Omental fat pad (tissue), 4 donors: ENCODE data around the gene AP5Z1. TPM values are rescaled to one million over a fixed set of nuclear protein-coding genes. Genes with fewer than 3 reads are reported as not detected.

Source experiments
- ATAC-seq: fragments of 150-250 bp; one replicate; pipeline ENCODE4 v1.9.1; 2016; ENCODE audit warnings: mild to moderate bottlenecking, moderate library complexity; ENCODE audit not compliant: low FRiP score
- DNase-seq: peaks from one replicate; pipeline ENCODE4 v3.0.0-alpha.2; 2019; ENCODE audit warnings: low spot score
- CTCF ChIP-seq, 3 donors: fragments of 450-650 bp; IDR thresholded peaks; one replicate each; pipeline ENCODE4 v1.5.1; 2016 to 2017; ENCODE audit warnings: antibody characterized with exemption in 3 of 3, mild to moderate bottlenecking in 3 of 3, moderate library complexity in 2 of 3
- total RNA-seq, 4 donors: library from RNA; depleted of rRNA; stranded (reverse); fragments of >200 nt; gene quantifications; one replicate each; pipeline ENCODE4 v1.1.0, GENCODE V29; 2016

AP5Z1 gene
- total RNA-seq, 4 donors from 2014 or later = 14.8 to 36.9 (median 28.1) TPM

DNA sequence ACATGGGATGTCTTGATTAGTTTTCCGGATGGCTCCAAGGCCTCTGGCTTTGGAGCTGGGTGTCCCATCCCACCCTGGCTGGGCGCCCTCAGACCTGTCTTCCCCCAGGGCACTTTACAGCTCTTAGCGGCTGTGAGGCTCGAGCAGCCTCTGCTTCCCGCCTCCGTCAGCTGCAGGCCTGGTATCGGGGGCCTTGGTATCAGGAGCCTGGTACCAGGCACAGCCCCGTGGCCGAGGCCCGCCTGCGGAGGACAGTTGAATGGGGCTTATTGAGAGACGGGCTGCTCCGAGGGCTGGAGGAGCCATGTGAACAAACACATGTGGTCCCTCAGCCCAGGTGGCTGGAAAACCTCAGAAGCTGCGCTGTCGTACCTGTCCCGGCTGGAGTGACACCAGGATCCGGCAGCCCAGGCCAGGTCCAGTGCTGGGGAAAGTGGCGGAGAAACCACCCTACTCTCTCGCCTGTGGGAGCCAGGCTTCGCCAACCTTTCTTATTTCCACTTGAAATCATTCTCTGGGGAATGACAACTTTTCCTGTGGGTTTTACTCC is 23.9 kb upstream of the AP5Z1 start:
- no peak for ATAC-seq

DNA sequence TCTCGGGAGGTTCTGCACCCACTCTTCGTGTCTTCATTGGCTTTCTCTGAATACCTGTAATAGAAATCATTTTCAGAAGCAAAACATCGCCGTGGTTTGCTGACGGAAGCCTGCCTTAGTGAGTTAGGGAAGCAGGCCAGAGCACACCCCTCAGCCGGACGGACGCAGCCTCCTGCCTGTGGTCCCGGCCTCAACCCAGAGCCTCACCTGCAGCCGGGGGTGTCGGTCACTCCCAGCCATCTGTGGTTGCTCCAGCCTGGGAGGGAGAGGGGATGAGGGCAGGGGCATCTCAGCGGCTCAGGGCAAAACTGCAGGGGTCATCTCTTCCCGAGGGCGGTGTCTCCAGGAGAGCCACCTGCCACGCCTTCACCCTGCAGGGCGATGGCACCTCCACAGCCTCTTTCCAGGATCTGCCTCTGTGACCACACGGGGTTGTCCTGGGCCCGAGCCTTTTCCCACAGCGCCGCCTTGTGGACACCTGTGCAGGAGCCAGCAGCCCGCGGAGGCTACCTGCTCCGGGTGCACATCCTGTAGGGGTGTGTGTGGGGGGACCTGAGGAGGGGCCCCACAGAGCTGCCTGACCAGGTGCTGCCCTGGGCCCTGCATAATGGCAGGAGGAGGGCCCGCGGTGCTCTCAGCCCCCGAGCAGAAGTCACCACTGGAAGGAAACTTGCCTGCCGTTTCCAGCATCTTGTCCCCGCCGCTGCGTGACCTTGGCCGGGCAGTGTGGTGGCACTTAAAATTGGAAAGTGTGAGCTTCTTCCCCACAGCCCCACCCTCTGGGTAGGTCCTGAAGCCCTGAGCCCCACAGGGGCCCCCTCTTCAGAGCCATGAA is 21.6 kb upstream of the AP5Z1 start:
- peak; percentile 74 for DNase-seq
- peak in 1 of 3 donors; percentile 61 for TF ChIP-seq CTCF (IDR thresholded peaks at IDR 0.05)

More for the DNA sequence above, 23.9 kb upstream of the AP5Z1 start:
- TF ChIP-seq CTCF (IDR thresholded peaks at IDR 0.05) = no peak
- DNase-seq = no peak

DNA sequence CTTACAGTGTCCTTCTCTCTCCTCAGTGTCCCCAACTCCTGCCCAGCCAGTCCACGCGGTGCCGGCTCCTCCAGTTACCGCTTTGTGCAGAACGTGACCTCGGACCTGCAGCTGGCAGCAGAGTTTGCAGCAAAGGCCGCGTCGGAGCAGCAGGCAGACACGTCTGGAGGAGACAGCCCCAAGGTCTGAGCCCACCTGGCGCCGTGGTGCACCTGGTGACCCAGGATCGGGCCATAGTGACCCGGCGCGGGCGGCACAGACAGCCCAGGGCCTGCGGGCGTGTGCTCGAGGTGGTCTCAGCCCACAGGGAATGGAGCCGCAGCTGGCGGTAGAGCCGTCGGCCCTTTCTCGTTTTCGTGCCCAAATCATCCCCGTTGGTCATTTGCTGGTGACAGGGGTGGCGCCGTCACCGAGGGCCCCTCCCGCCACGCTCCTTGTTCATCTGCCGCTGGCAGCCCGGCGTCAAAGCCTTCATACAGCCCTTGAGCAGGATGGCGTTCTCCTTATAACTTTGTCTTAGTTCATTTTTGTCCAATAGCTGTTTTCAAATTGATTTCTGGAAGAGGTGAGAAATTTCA is 20.9 kb upstream of the AP5Z1 start:
- ATAC-seq = no peak
- no peak for DNase-seq
- no peak for TF ChIP-seq CTCF (IDR thresholded peaks at IDR 0.05)

More for the DNA sequence above, 21.6 kb upstream of the AP5Z1 start:
- ATAC-seq = peak; percentile 82

DNA sequence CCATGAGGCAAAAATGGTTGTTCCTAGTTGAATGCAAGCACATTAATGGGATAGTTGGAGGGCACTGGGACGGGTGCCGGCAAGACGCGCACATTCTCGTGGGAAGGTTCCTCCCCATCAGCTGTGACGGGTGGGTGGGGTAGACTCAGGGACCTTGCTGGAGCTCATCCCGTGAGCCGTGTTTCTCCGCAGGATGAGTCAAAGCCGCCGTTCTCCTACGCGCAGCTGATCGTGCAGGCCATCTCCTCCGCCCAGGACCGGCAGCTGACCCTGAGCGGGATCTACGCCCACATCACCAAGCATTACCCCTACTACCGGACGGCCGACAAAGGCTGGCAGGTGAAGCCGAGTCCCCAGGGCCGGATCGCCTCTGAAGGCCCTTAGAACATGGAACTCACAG is 20.4 kb upstream of the AP5Z1 start:
- ATAC-seq (no peak), DNase-seq (no peak)
- TF ChIP-seq CTCF (IDR thresholded peaks at IDR 0.05) = no peak

- no peak for TF ChIP-seq CTCF (IDR thresholded peaks at IDR 0.05)
- ATAC-seq = no peak
- DNase-seq = no peak
Measured at GRCh38 chr7:4758111-4758510, 17.3 kb upstream of the AP5Z1 start.

GRCh38 chr7:4758791-4759190 is 16.6 kb upstream of the AP5Z1 start:
- ATAC-seq = no peak
- DNase-seq = no peak
- TF ChIP-seq CTCF (IDR thresholded peaks at IDR 0.05) = no peak
